K562 (cell line): ENCODE results near the gene ATF6B. TPM values are rescaled to one million over a fixed set of nuclear protein-coding genes. Genes with fewer than 3 reads are reported as not detected.

Source experiments
- CBFA2T2 ChIP-seq: fragments of 450-650 bp; conservative IDR thresholded peaks from 2 replicates; pipeline ENCODE4 v1.6.1; 2017; ENCODE audit warnings: mild to moderate bottlenecking
- FOXA3 ChIP-seq, 2 experiments: fragments of 450-650 bp in 1 of 2; sonication (generic) in 1 of 2; formaldehyde crosslinking; IDR thresholded peaks in 1 of 2; conservative IDR thresholded peaks in 1 of 2; 2 replicates each; pipeline versions ENCODE4 v1.4.0 to v1.8.0; 2020 to 2022; ENCODE audit warnings: mild to moderate bottlenecking in 2 of 2, missing genetic modification reagents in 1 of 2
- NR2F6 ChIP-seq: fragments of 450-650 bp; formaldehyde crosslinking; IDR thresholded peaks from 2 replicates; pipeline ENCODE4 v1.4.0; 2020; ENCODE audit warnings: mild to moderate bottlenecking
- OTX1 ChIP-seq: fragments of 450-650 bp; formaldehyde crosslinking; IDR thresholded peaks from 2 replicates; pipeline ENCODE4 v1.4.0; 2022; ENCODE audit warnings: mild to moderate bottlenecking
- RBM17 ChIP-seq: fragments of 200-400 bp; formaldehyde crosslinking; IDR thresholded peaks from 2 replicates; pipeline ENCODE4 v1.6.1; 2017; ENCODE audit warnings: low read depth, mild to moderate bottlenecking, low read length, borderline replicate concordance
- SP1 ChIP-seq: sonication (generic); formaldehyde crosslinking; IDR thresholded peaks from 2 replicates; pipeline ENCODE4 v1.8.1; 2022; ENCODE audit warnings: mild to moderate bottlenecking, missing genetic modification reagents
- ZNF121 ChIP-seq: sonication (generic); formaldehyde crosslinking; conservative IDR thresholded peaks from 2 replicates; pipeline ENCODE4 v1.8.0; 2022; ENCODE audit warnings: missing genetic modification reagents
- ZNF253 ChIP-seq: fragments of 250-450 bp; sonication (Bioruptor Pico); conservative IDR thresholded peaks from 2 replicates; pipeline ENCODE4 v1.6.1; 2021; ENCODE audit warnings: mild to moderate bottlenecking
- ZNF717 ChIP-seq: fragments of 250-450 bp; sonication (Bioruptor Pico); IDR thresholded peaks from 2 replicates; pipeline ENCODE4 v1.5.0; 2021
- polyA plus RNA-seq, 8 experiments: library from polyadenylated mRNA; depleted of rRNA in 4 of 8; stranded (reverse) in 5 of 8; unstranded in 3 of 8; fragments of >200 nt; fragmentation: Nextera tagmentation in 2 of 8; fragmentation: Illumina TruSeq in 1 of 8; extraction: Ambion mirVana in 2 of 8; extraction: Trizol in 1 of 8; gene quantifications; 2 replicates each; pipeline versions ENCODE4 v1.2.1 to v1.2.3, GENCODE V29; 2011 to 2014; ENCODE audit warnings: inconsistent platforms in 1 of 8, missing spikeins in 1 of 8
- total RNA-seq, 7 experiments: library from RNA; depleted of rRNA in 6 of 7; stranded (reverse); fragments of >200 nt in 6 of 7; fragmentation: Illumina TruSeq in 2 of 7; extraction: Trizol in 2 of 7; gene quantifications; 2 replicates each; pipeline versions ENCODE4 v1.2.1 to v1.2.3, GENCODE V29; 2011 to 2021; ENCODE audit warnings: low replicate concordance in 1 of 7
- TF ChIP-seq, protein P1 (sequence below): sonication (generic); formaldehyde crosslinking; IDR thresholded peaks from 2 replicates; pipeline ENCODE4 v1.8.0; 2022; ENCODE audit warnings: mild to moderate bottlenecking, missing genetic modification reagents
- TF ChIP-seq, protein P2 (sequence below): sonication (generic); formaldehyde crosslinking; IDR thresholded peaks from 2 replicates; pipeline ENCODE4 v1.8.1; 2023; ENCODE audit warnings: missing genetic modification reagents, mild to moderate bottlenecking, borderline replicate concordance
- TF ChIP-seq, protein P3 (sequence below): fragments of 450-650 bp; formaldehyde crosslinking; IDR thresholded peaks from 2 replicates; pipeline ENCODE4 v1.4.0; 2020; ENCODE audit warnings: mild to moderate bottlenecking, mixed read lengths
- TF ChIP-seq, protein P4 (sequence below), 2 experiments: IDR thresholded peaks; 2 replicates each; pipeline ENCODE4 v1.6.1; 2011; ENCODE audit warnings: borderline replicate concordance in 1 of 2, control low read depth in 1 of 2, low read depth in 1 of 2, low read length in 1 of 2, mild to moderate bottlenecking in 1 of 2, mixed read lengths in 1 of 2, moderate library complexity in 1 of 2; ENCODE audit not compliant: insufficient read depth in 1 of 2, insufficient read length in 1 of 2, poor library complexity in 1 of 2, severe bottlenecking in 1 of 2; ENCODE audit errors: extremely low read depth in 1 of 2
- TF ChIP-seq, protein P5 (sequence below): sonication (generic); formaldehyde crosslinking; IDR thresholded peaks from 2 replicates; pipeline ENCODE4 v1.8.0; 2022; ENCODE audit warnings: mild to moderate bottlenecking, missing genetic modification reagents

Gene ATF6B
- total and polyA plus RNA-seq, 9 of the 15 experiments (the other 6 are each of a cell fraction or from before 2014, with no cell fraction given) = 20.7 to 131 (median 31.7) TPM

DNA sequence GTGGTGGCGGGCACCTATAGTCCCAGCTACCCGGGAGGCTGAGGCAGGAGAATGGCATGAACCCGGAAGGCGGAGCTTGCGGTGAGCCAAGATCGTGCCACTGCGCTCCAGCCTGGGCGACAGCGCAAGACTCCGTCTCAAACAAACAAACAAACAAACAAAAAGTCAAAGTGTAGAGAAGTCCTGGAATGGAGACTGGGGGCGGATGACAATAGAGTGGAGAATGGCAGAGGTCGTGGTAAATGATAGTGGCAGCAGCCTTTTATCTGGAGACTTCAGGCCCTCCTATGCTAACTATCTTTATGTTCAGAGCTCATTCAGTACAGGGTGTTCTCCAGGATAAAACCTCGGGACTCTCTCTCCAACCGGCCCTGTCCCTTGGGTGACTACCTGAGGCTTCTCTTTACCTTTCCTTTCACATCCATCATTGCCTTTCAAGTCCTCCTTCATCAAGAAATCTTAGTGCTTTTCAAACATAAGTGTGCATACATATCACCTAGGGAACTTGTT lies 3.4 kb upstream of the ATF6B start (continued):
- TF ChIP-seq, protein P1, sequence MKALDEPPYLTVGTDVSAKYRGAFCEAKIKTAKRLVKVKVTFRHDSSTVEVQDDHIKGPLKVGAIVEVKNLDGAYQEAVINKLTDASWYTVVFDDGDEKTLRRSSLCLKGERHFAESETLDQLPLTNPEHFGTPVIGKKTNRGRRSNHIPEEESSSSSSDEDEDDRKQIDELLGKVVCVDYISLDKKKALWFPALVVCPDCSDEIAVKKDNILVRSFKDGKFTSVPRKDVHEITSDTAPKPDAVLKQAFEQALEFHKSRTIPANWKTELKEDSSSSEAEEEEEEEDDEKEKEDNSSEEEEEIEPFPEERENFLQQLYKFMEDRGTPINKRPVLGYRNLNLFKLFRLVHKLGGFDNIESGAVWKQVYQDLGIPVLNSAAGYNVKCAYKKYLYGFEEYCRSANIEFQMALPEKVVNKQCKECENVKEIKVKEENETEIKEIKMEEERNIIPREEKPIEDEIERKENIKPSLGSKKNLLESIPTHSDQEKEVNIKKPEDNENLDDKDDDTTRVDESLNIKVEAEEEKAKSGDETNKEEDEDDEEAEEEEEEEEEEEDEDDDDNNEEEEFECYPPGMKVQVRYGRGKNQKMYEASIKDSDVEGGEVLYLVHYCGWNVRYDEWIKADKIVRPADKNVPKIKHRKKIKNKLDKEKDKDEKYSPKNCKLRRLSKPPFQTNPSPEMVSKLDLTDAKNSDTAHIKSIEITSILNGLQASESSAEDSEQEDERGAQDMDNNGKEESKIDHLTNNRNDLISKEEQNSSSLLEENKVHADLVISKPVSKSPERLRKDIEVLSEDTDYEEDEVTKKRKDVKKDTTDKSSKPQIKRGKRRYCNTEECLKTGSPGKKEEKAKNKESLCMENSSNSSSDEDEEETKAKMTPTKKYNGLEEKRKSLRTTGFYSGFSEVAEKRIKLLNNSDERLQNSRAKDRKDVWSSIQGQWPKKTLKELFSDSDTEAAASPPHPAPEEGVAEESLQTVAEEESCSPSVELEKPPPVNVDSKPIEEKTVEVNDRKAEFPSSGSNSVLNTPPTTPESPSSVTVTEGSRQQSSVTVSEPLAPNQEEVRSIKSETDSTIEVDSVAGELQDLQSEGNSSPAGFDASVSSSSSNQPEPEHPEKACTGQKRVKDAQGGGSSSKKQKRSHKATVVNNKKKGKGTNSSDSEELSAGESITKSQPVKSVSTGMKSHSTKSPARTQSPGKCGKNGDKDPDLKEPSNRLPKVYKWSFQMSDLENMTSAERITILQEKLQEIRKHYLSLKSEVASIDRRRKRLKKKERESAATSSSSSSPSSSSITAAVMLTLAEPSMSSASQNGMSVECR (CRISPR knock-in tag) = no peak; the same call in 1 of the 2 replicates
- TF ChIP-seq, protein P2, sequence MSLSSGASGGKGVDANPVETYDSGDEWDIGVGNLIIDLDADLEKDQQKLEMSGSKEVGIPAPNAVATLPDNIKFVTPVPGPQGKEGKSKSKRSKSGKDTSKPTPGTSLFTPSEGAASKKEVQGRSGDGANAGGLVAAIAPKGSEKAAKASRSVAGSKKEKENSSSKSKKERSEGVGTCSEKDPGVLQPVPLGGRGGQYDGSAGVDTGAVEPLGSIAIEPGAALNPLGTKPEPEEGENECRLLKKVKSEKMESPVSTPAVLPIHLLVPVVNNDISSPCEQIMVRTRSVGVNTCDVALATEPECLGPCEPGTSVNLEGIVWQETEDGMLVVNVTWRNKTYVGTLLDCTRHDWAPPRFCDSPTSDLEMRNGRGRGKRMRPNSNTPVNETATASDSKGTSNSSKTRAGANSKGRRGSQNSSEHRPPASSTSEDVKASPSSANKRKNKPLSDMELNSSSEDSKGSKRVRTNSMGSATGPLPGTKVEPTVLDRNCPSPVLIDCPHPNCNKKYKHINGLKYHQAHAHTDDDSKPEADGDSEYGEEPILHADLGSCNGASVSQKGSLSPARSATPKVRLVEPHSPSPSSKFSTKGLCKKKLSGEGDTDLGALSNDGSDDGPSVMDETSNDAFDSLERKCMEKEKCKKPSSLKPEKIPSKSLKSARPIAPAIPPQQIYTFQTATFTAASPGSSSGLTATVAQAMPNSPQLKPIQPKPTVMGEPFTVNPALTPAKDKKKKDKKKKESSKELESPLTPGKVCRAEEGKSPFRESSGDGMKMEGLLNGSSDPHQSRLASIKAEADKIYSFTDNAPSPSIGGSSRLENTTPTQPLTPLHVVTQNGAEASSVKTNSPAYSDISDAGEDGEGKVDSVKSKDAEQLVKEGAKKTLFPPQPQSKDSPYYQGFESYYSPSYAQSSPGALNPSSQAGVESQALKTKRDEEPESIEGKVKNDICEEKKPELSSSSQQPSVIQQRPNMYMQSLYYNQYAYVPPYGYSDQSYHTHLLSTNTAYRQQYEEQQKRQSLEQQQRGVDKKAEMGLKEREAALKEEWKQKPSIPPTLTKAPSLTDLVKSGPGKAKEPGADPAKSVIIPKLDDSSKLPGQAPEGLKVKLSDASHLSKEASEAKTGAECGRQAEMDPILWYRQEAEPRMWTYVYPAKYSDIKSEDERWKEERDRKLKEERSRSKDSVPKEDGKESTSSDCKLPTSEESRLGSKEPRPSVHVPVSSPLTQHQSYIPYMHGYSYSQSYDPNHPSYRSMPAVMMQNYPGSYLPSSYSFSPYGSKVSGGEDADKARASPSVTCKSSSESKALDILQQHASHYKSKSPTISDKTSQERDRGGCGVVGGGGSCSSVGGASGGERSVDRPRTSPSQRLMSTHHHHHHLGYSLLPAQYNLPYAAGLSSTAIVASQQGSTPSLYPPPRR (CRISPR knock-in tag) = peak; percentile 91; the same call in 1 of the 2 replicates
- TF ChIP-seq, protein P3, sequence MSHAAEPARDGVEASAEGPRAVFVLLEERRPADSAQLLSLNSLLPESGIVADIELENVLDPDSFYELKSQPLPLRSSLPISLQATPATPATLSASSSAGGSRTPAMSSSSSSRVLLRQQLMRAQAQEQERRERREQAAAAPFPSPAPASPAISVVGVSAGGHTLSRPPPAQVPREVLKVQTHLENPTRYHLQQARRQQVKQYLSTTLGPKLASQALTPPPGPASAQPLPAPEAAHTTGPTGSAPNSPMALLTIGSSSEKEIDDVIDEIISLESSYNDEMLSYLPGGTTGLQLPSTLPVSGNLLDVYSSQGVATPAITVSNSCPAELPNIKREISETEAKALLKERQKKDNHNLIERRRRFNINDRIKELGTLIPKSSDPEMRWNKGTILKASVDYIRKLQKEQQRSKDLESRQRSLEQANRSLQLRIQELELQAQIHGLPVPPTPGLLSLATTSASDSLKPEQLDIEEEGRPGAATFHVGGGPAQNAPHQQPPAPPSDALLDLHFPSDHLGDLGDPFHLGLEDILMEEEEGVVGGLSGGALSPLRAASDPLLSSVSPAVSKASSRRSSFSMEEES (CRISPR knock-in tag) = no peak
- no peak for TF ChIP-seq RBM17
- peak in 1 of 2 experiments; percentile 57; a peak in 1 of 4 replicates for TF ChIP-seq FOXA3 (CRISPR knock-in tag; conservative IDR thresholded peaks at IDR 0.05 in 1 of 2, IDR thresholded peaks at IDR 0.05 in 1 of 2)
- no peak for TF ChIP-seq ZNF121 (CRISPR knock-in tag)
- no peak for TF ChIP-seq ZNF253 (CRISPR knock-in tag)
- TF ChIP-seq CBFA2T2 = peak; percentile 99
- TF ChIP-seq OTX1 (CRISPR knock-in tag) = peak; percentile 77
- TF ChIP-seq, protein P4, sequence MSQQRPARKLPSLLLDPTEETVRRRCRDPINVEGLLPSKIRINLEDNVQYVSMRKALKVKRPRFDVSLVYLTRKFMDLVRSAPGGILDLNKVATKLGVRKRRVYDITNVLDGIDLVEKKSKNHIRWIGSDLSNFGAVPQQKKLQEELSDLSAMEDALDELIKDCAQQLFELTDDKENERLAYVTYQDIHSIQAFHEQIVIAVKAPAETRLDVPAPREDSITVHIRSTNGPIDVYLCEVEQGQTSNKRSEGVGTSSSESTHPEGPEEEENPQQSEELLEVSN (IDR thresholded peaks at IDR 0.05; ENCODE audit: borderline replicate concordance in 1 of 2, extremely low read depth in 1 of 2, insufficient read depth in 1 of 2, insufficient read length in 1 of 2, low read depth in 1 of 2, low read length in 1 of 2, poor library complexity in 1 of 2, severe bottlenecking in 1 of 2) = no peak
- no peak for TF ChIP-seq NR2F6 (CRISPR knock-in tag)
- TF ChIP-seq SP1 = peak; percentile 24; the same call in 1 of the 2 replicates
- TF ChIP-seq, protein P5, sequence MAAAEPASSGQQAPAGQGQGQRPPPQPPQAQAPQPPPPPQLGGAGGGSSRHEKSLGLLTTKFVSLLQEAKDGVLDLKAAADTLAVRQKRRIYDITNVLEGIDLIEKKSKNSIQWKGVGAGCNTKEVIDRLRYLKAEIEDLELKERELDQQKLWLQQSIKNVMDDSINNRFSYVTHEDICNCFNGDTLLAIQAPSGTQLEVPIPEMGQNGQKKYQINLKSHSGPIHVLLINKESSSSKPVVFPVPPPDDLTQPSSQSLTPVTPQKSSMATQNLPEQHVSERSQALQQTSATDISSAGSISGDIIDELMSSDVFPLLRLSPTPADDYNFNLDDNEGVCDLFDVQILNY (CRISPR knock-in tag) = no peak
- no peak for TF ChIP-seq ZNF717 (CRISPR knock-in tag)
